Measurements from ENCODE around the gene CBR1. TPM values are rescaled to one million over a fixed set of nuclear protein-coding genes. Genes with fewer than 3 reads are reported as not detected.

Gene CBR1
- total and polyA plus RNA-seq, 2 of the 8 experiments (the other 6 are each of a cell fraction or from before 2014, with no cell fraction given): 1.8 to 207 TPM

DNA sequence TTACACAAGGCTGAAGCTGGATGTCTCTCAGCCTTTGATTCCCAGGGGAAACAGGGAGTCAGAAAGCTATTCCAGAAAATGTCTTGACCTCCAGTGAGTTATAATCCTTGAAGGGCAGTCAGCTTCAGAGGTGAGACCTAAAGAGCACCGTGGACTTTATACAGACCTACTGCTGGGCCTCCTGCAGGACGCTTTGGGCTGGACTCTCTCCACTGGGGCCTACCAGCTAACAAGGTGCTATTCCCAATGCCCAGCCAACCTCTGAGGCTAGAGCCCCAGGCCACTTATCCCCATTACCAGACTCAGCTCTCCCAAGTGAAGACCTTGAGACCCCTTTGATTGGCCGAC is 16.1 kb upstream of the CBR1 start:
- H3K56ac ChIP-seq (replicated peaks; ENCODE audit: insufficient read length, low read depth, low read length): no peak overlapping the region
- H4K91ac ChIP-seq (replicated peaks; ENCODE audit: insufficient read length, low read length): no peak overlapping the region
- H3K14ac ChIP-seq (ENCODE audit: insufficient read length): no peak overlapping the region
- peaks cover 2 to 3% of the 10 kb centered on the region in 2 experiments for H4K20me1 ChIP-seq (replicated peaks in 1 of 2; ENCODE audit: control insufficient read depth in 1 of 2, insufficient read depth in 2 of 2, low read length in 2 of 2)
- no peak overlapping the region for H3K4me3 ChIP-seq (ENCODE audit: extremely low read depth in 1 of 4, insufficient read depth in 2 of 4, low read depth in 3 of 4, low read length in 4 of 4)
- H3K9ac ChIP-seq (replicated peaks in 1 of 4; ENCODE audit: extremely low read depth in 1 of 4, low read depth in 3 of 4, low read length in 3 of 4): no peak overlapping the region
- H2BK20ac ChIP-seq (ENCODE audit: low read length): no peak overlapping the region
- ChIA-PET CTCF (ENCODE audit: partially characterized antibody) (interaction anchor here (0.6 to 3.4 kb wide), 5 partner anchors 9 to 297 kb away, joined by 3 to 19 read pairs (median 4); no protein-coding TSS in a partner anchor), POLR2A (ENCODE audit: partially characterized antibody) (interaction anchor here (0.6 to 1.2 kb wide), 6 partner anchors 9 to 52 kb away, joined by 3 to 5 read pairs (median 3); no protein-coding TSS in a partner anchor)
- no peaks in the 10 kb centered on the region for H3K9me3 ChIP-seq (ENCODE audit: insufficient read depth in 2 of 2, low read depth in 1 of 2, low read length in 1 of 2)
- FAIRE-seq: no peak
- H2BK12ac ChIP-seq (ENCODE audit: low read depth, low read length): no peak overlapping the region
- 95% methylated on average over 3 of the region's 3 CpGs; no CpG with 5 or more reads in 1 of the 2 experiments for WGBS, 2 experiments (ENCODE audit: extremely low coverage in 1 of 2, insufficient coverage in 1 of 2, insufficient read length in 1 of 2, insufficient replicate concordance in 2 of 2, low coverage in 1 of 2, low lambda C conversion rate in 2 of 2, missing lambda C conversion rate in 1 of 2)
- no peak overlapping the region for H3K4ac ChIP-seq (replicated peaks; ENCODE audit: insufficient read length, low read depth, low read length)
- no peaks in the 10 kb centered on the region for H3K23me2 ChIP-seq (ENCODE audit: low read depth, low read length)
- TF ChIP-seq KDM4A (IDR thresholded peaks at IDR 0.05; ENCODE audit: low read depth, low read length, severe bottlenecking): no peak
- no peak for TF ChIP-seq NRF1 (IDR thresholded peaks at IDR 0.05; ENCODE audit: low read depth, low read length)
- no peak for TF ChIP-seq RFX5 (IDR thresholded peaks at IDR 0.05; ENCODE audit: borderline replicate concordance, low read depth, low read length)
- no peak for TF ChIP-seq CREB1 (IDR thresholded peaks at IDR 0.05)
- no peak for TF ChIP-seq JUN (IDR thresholded peaks at IDR 0.05; ENCODE audit: low read depth, low read length)
- TF ChIP-seq POU5F1 (IDR thresholded peaks at IDR 0.05; ENCODE audit: low read depth, low read length): no peak
- TF ChIP-seq POLR2A (IDR thresholded peaks at IDR 0.05; ENCODE audit: control extremely low read depth in 1 of 2, low read depth in 2 of 2, low read length in 2 of 2): no peak
- TF ChIP-seq RXRA (IDR thresholded peaks at IDR 0.05; ENCODE audit: insufficient read depth, low read depth, low read length): no peak
- TF ChIP-seq EZH2 (IDR thresholded peaks at IDR 0.05; ENCODE audit: low read depth, low read length, severe bottlenecking): no peak
- TF ChIP-seq EP300 (IDR thresholded peaks at IDR 0.05; ENCODE audit: borderline replicate concordance in 1 of 2, low read depth in 2 of 2, low read length in 2 of 2): no peak
- TF ChIP-seq SP1 (IDR thresholded peaks at IDR 0.05; ENCODE audit: low read depth, low read length): no peak
- TF ChIP-seq RBBP5 (IDR thresholded peaks at IDR 0.05; ENCODE audit: borderline replicate concordance, low read depth, low read length): no peak
- no peak for TF ChIP-seq BCL11A (IDR thresholded peaks at IDR 0.05; ENCODE audit: low read depth in 2 of 2, low read length in 2 of 2)
- no peaks in the 10 kb centered on the region for H3K4me1 ChIP-seq (replicated peaks in 1 of 4; ENCODE audit: control insufficient read depth in 3 of 4, insufficient read depth in 4 of 4, low read length in 3 of 4)
- H4K5ac ChIP-seq (ENCODE audit: insufficient read length, low read depth, low read length): no peak overlapping the region
- H3K27me3 ChIP-seq (replicated peaks in 1 of 4; ENCODE audit: control insufficient read depth in 3 of 4, extremely low read depth in 1 of 4, insufficient read depth in 3 of 4, low read length in 3 of 4): no peaks in the 10 kb centered on the region
- H2AFZ ChIP-seq (ENCODE audit: low read length): no peak overlapping the region
- H2BK120ac ChIP-seq (replicated peaks; ENCODE audit: low read depth, low read length): no peak overlapping the region
- H2AK5ac ChIP-seq (ENCODE audit: low read depth, low read length): no peak overlapping the region
- no peak for DNase-seq (ENCODE audit: low read depth in 1 of 2, low spot score in 2 of 2)
- H3K23ac ChIP-seq (ENCODE audit: insufficient read length): no peak overlapping the region
- H4K8ac ChIP-seq (ENCODE audit: extremely low read depth, insufficient read depth, low read length): no peak overlapping the region
- no peak overlapping the region for H2BK15ac ChIP-seq (ENCODE audit: low read length)
- H3K27ac ChIP-seq (ENCODE audit: low read depth, low read length): no peak overlapping the region
- no peak overlapping the region for H2BK5ac ChIP-seq (ENCODE audit: low read depth, low read length)
- H3K79me1 ChIP-seq (ENCODE audit: low read depth, low read length): 0 out of 2 replicates have a peak, but pooled peaks cover 4% of the 10 kb centered on the region
- H3K4me2 ChIP-seq (ENCODE audit: insufficient read depth in 1 of 2, low read depth in 2 of 2, low read length in 2 of 2): no peak overlapping the region
- peaks cover 21 to 71% (median 65%) of the 10 kb centered on the region in 4 experiments for H3K36me3 ChIP-seq (ENCODE audit: control insufficient read depth in 2 of 4, insufficient read depth in 4 of 4, low read length in 3 of 4)
- peaks cover 0 to 24% of the 10 kb centered on the region in 2 experiments; a peak in 2 of 4 replicates for H3K79me2 ChIP-seq (ENCODE audit: control insufficient read depth in 1 of 2, insufficient read depth in 2 of 2, low read length in 2 of 2)
- no peak overlapping the region for H3K18ac ChIP-seq (ENCODE audit: extremely low read depth, low read length)

All from H1 (cell line).